GM12872 (cell line): ENCODE results near the gene TBC1D8.

ENCODE experiments used
- TF ChIP-seq, protein P1 (sequence below): IDR thresholded peaks from 3 replicates; pipeline ENCODE4 v1.5.1; 2011; ENCODE audit warnings: low read depth, mild to moderate bottlenecking, low read length, moderate library complexity; ENCODE audit not compliant: insufficient read depth

The TBC1D8 gene

DNA sequence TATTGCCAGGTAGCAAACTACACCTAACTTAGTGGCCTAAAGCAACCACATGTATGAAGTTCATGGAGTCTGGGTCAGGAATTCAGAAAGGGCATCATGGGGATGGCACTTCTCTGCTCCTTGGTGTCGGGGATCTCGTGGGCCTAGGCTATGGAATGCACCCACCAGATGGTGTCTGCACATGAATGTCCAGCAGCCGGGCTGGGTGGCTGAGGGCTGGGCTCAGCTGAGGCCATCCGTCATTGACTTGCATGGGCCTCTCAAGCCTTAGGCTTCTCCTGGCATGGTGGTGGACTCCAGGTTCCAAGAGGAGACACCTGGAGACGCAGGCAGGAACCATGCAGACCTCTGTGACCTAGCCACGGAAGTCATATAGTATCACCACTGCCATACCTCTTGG lies 175.1 kb downstream of the TBC1D8 start:
- TF ChIP-seq, protein P1, sequence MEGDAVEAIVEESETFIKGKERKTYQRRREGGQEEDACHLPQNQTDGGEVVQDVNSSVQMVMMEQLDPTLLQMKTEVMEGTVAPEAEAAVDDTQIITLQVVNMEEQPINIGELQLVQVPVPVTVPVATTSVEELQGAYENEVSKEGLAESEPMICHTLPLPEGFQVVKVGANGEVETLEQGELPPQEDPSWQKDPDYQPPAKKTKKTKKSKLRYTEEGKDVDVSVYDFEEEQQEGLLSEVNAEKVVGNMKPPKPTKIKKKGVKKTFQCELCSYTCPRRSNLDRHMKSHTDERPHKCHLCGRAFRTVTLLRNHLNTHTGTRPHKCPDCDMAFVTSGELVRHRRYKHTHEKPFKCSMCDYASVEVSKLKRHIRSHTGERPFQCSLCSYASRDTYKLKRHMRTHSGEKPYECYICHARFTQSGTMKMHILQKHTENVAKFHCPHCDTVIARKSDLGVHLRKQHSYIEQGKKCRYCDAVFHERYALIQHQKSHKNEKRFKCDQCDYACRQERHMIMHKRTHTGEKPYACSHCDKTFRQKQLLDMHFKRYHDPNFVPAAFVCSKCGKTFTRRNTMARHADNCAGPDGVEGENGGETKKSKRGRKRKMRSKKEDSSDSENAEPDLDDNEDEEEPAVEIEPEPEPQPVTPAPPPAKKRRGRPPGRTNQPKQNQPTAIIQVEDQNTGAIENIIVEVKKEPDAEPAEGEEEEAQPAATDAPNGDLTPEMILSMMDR, result no peak

DNA sequence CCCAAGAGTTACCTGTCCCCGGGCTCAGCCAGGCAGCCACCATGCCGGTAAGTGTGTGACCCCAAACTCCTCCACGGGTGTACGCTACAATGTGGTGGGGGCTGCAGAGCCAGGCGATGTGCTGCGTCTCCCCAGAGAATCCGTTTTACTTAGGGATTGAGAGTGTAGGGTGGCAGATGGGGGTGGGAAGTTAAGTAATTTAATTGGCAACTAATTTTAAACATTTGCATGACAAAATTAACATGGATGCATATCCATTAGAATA lies 175.7 kb downstream of the TBC1D8 start:
- TF ChIP-seq, protein P1, result no peak

DNA sequence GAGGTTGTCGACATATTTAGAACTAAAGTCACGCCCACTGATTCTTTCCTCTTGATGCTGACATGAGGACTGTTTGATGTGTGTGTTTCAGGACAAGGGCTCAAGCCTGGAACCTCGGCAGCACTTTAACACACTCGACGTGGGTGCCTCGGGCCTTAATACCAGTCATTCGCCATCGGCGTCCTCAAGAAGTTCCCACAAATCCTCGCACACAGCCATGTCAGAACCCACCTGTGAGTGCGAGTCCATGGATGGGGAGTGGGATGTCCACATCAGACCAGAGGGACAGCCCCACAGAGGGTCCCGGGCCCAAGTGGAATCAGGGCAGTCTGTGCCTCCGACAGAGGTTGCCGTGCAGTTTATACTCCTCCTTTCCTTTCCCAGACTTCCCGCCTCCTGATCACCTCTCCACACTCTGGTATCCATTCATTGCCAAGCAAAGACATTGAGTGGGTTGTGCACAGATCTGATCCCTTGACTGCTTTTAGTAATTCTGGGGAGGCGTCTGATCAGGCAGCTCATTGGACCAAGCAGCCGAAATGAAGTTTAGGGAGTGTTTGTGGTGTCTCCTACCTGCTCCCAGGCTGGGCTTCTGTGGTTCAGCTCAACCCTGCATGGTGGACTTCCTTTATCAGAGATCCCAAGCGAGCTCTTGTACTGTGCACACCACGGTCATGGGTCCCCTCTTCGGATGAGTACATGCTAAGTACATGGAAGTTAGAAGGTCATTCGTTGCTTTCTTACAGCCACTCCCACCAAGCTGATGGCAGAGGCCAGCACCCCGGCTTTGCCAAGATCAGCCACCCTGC lies 176.3 kb downstream of the TBC1D8 start:
- TF ChIP-seq, protein P1, result no peak

DNA sequence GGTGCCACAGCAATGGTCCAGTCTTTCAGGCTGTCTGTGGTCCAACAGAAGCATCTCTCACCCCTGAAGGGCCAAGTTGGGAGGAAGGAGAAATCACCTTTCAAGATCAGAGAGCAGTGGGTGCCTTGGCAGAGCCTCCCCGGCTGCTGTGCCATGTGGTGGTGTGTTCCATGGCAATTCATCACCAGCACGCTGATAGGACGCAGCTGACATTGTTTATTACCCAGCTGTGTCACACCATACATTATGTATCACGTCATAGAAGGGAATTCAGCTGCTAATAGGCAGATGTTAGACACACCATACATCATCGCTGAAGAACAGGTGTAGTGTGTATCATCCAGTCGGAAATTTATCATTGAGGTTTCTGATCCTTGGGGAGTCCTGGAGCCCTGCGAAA lies 178.7 kb downstream of the TBC1D8 start:
- TF ChIP-seq, protein P1, result no peak

DNA sequence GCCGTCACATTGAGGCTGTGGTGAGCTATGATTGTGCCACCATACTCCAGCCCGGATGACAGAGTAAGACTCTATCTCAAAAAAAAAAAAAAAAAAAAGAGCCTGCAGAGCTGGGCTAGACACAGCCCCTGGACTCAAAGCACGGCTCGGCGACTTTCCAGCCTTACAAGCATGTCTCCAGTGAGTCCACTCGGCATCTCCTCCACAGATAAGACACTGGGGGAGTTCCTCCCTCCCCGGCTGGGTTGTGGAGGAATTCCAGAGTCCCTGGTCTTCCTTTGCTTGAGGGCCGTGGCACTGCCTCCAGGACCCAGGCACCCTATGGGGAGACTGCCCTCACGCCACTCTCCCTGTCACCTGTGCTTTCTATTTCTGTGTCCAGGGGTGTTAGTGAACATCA lies 180.0 kb downstream of the TBC1D8 start:
- TF ChIP-seq, protein P1, result no peak

DNA sequence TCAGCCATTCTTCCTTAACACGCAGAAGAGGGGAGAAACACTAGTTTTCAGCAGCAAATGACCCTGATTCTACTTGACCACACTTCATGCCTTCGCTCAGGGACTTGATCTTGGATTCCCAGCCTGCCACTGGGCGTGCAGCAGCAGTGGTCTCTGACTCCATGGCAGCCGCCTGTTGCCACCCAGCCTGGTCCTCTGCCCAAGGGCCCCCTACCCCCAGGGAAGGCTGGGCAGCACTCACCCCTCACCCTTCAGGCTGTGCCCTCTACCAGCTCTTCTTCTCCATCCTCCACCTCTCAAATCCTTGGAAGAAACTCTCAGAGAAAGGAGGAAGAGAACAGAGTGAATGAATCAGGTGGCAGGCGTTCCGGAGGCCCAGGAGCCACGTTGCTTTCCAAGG lies 181.2 kb downstream of the TBC1D8 start:
- TF ChIP-seq, protein P1, result no peak

DNA sequence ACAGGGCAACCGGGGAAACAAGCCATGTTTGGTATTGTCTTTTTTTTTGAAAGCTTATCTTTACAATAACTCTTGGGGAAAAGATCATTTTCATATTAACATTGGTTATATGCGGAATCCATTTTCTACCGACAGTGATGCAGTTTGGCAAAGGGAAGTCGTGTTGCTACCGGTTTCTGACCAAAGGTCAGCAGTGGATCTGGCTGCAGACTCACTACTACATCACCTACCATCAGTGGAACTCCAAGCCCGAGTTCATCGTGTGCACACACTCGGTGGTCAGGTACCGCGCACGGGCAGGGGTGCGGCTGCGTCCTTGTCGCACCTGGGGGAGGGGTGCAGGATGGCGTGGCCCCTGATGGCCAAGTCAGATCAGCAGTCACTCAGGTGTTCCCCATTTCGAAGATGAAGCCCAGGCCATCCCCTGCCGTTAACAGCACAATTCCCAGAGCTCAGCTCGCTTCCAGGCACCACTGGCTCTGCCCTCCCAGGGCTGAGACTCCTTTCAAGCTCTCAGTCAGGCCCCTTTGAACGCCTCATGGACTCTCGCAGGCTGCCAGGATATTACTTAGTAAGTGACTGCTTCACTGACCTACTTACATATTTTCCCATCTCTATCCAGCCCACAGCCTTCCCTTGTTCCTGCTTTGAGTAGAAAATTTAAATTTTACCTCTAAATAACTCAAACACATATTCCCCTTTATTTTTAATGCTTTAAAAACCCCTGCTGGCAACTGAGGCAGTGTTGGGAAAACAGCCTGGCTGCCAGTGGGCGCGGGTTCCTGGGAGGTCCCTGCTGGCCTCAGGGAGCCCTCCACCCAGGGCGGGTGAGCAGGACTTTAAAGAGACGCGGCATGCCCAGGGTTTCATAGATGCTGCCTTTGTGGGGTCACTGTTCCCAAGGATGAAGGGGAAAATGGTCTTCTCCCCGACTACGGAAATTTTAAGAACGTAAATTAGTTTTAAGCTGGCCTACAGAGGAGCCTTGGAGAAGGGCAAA lies 182.7 kb downstream of the TBC1D8 start:
- TF ChIP-seq, protein P1, result no peak
